Measurements from ENCODE around the gene PCSK7.

The PCSK7 gene

DNA sequence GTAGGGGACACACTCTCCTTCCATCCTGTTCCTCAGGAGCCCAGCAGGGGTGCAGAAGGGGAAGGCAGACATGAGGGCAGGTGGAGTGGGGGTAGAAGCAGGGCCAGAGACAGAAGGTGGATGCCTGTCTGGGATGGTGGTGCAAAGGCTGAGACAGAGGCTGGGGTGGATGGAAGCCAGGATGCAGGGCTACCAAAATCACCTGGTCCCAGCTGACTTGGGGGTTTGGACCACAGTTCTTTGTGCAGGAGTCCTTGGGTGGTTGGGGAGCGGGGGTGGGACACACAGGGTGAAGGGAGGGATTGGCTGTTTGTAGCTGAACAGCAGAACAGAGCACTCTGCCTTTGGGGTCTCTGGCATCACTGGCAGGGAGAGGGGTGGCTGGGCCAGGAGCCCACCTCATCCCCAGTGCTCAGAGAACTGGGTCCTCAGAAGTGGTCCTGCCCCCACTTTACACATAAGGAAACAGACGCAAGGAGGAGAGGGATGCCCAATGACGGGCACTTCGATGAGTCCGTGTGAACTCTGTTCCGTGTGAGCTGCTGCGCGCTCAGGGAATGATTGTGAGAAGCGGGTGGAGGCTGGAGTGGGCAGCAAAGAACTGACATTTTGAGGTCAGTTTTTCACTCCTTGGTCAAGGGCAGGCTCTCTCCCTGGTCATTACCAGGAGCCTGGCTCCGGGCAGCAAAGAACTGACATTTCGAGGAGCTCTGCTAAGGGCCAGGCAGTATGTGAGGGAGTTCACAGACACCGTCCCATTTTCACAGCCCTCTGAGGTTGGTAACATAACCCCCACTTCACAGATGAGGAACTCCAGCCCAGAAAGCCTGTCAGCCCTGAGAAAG, 30.8 kb downstream of the PCSK7 start (continued):
- no peak for TF ChIP-seq ZNF521 (tag by site-specific recombination; IDR thresholded peaks at IDR 0.05)
- TF ChIP-seq ZNF426 (tag by site-specific recombination; IDR thresholded peaks at IDR 0.05), result no peak

GRCh38 chr11:117199916-117200812, 31.7 kb downstream of the PCSK7 start:
- Histone ChIP-seq H3K4me1 (ENCODE audit: control insufficient read depth, insufficient read depth, low read length) (no peaks in the 10 kb centered on the region), H3K9me3 (ENCODE audit: control insufficient read depth, insufficient read depth, low read depth, low read length) (no peaks in the 10 kb centered on the region), H3K27ac (ENCODE audit: extremely low read depth, low read depth, low read length) (no peak overlapping the region), H3K4me3 (ENCODE audit: low read depth, low read length) (no peak overlapping the region), H3K36me3 (ENCODE audit: control insufficient read depth in 2 of 2, insufficient read depth in 1 of 2, low read length in 2 of 2) (peaks cover 0 to 28% of the 10 kb centered on the region in 2 experiments; a peak in 1 of 3 replicates)
- TF ChIP-seq, protein P1, sequence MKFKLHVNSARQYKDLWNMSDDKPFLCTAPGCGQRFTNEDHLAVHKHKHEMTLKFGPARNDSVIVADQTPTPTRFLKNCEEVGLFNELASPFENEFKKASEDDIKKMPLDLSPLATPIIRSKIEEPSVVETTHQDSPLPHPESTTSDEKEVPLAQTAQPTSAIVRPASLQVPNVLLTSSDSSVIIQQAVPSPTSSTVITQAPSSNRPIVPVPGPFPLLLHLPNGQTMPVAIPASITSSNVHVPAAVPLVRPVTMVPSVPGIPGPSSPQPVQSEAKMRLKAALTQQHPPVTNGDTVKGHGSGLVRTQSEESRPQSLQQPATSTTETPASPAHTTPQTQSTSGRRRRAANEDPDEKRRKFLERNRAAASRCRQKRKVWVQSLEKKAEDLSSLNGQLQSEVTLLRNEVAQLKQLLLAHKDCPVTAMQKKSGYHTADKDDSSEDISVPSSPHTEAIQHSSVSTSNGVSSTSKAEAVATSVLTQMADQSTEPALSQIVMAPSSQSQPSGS (tag by site-specific recombination; IDR thresholded peaks at IDR 0.05; ENCODE audit: low read depth), result no peak
- TF ChIP-seq PRDM1 (tag by site-specific recombination; IDR thresholded peaks at IDR 0.05) (no peak), ZNF394 (tag by site-specific recombination; IDR thresholded peaks at IDR 0.05; ENCODE audit: borderline replicate concordance) (no peak), ZNF112 (tag by site-specific recombination; IDR thresholded peaks at IDR 0.05) (no peak), GLIS1 (tag by site-specific recombination; IDR thresholded peaks at IDR 0.05) (peak; percentile 55), SETDB1 (IDR thresholded peaks at IDR 0.05; ENCODE audit: insufficient read length, low read length) (no peak), ZNF768 (tag by site-specific recombination; IDR thresholded peaks at IDR 0.05) (no peak), ZNF223 (tag by site-specific recombination; IDR thresholded peaks at IDR 0.05) (no peak)
- ChIA-PET POLR2A (interaction anchor here (1.1 to 1.8 kb wide), 2 partner anchors 22 kb away, joined by 3 to 5 read pairs; partner anchors contain the start of gene SIDT2), CTCF (interaction anchor here (0.7 to 1.6 kb wide), 2 partner anchors 19 to 147 kb away, joined by 3 to 9 read pairs; no protein-coding TSS in a partner anchor)

DNA sequence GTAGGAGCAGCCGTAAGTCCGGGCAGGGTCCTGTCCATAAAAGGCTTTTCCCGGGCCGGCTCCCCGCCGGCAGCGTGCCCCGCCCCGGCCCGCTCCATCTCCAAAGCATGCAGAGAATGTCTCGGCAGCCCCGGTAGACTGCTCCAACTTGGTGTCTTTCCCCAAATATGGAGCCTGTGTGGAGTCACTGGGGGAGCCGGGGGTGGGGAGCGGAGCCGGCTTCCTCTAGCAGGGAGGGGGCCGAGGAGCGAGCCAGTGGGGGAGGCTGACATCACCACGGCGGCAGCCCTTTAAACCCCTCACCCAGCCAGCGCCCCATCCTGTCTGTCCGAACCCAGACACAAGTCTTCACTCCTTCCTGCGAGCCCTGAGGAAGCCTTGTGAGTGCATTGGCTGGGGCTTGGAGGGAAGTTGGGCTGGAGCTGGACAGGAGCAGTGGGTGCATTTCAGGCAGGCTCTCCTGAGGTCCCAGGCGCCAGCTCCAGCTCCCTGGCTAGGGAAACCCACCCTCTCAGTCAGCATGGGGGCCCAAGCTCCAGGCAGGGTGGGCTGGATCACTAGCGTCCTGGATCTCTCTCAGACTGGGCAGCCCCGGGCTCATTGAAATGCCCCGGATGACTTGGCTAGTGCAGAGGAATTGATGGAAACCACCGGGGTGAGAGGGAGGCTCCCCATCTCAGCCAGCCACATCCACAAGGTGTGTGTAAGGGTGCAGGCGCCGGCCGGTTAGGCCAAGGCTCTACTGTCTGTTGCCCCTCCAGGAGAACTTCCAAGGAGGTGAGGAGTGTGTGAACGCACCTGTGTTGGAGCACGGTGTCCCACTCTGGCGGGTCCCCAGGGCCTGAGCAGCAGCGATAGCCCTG, 32.6 kb downstream of the PCSK7 start, which contains the start of gene TAGLN:
Gene TAGLN, plus strand, starts transcription at position 318 of the 863 bp plus-strand sequence. CDS start 3,644 bp downstream, outside the sequence.
- Histone ChIP-seq H3K9me3 (ENCODE audit: control insufficient read depth, insufficient read depth, low read depth, low read length) (no peaks in the 10 kb centered on the region), H3K36me3 (ENCODE audit: control insufficient read depth in 2 of 2, insufficient read depth in 1 of 2, low read length in 2 of 2) (peaks cover 0 to 23% of the 10 kb centered on the region in 2 experiments; a peak in 1 of 3 replicates), H3K27ac (ENCODE audit: extremely low read depth, low read depth, low read length) (no peak within 1 kb of the TSS), H3K4me3 (ENCODE audit: low read depth, low read length) (peak within 1 kb of the TSS; percentile 11; the same call in 1 of the 2 replicates), H3K4me1 (ENCODE audit: control insufficient read depth, insufficient read depth, low read length) (no peaks in the 10 kb centered on the region)
- POLR2A ChIA-PET, result interaction anchor here (1.8 kb wide), 1 partner anchor 21 kb away, joined by 5 read pairs; the partner anchor contains the start of gene SIDT2
- CTCF ChIA-PET, result interaction anchor here (0.7 to 1.6 kb wide), 6 partner anchors 18 to 268 kb away, joined by 3 to 9 read pairs (median 4); no protein-coding TSS in a partner anchor
- no peak for TF ChIP-seq ZNF169 (tag by site-specific recombination; IDR thresholded peaks at IDR 0.05)
- 0 out of 2 replicates have a peak, but pooled peaks have one; percentile 33 for TF ChIP-seq ZNF449 (tag by site-specific recombination; IDR thresholded peaks at IDR 0.05)
- peak; percentile 38; the same call in 1 of the 2 replicates for TF ChIP-seq GLIS2 (tag by site-specific recombination; IDR thresholded peaks at IDR 0.05)
- TF ChIP-seq ZNF398 (tag by site-specific recombination; IDR thresholded peaks at IDR 0.05), result peak; percentile 60
- TF ChIP-seq ZBTB6 (tag by site-specific recombination; IDR thresholded peaks at IDR 0.05), result 0 out of 2 replicates have a peak, but pooled peaks have one; percentile 28
- TF ChIP-seq, protein P2, sequence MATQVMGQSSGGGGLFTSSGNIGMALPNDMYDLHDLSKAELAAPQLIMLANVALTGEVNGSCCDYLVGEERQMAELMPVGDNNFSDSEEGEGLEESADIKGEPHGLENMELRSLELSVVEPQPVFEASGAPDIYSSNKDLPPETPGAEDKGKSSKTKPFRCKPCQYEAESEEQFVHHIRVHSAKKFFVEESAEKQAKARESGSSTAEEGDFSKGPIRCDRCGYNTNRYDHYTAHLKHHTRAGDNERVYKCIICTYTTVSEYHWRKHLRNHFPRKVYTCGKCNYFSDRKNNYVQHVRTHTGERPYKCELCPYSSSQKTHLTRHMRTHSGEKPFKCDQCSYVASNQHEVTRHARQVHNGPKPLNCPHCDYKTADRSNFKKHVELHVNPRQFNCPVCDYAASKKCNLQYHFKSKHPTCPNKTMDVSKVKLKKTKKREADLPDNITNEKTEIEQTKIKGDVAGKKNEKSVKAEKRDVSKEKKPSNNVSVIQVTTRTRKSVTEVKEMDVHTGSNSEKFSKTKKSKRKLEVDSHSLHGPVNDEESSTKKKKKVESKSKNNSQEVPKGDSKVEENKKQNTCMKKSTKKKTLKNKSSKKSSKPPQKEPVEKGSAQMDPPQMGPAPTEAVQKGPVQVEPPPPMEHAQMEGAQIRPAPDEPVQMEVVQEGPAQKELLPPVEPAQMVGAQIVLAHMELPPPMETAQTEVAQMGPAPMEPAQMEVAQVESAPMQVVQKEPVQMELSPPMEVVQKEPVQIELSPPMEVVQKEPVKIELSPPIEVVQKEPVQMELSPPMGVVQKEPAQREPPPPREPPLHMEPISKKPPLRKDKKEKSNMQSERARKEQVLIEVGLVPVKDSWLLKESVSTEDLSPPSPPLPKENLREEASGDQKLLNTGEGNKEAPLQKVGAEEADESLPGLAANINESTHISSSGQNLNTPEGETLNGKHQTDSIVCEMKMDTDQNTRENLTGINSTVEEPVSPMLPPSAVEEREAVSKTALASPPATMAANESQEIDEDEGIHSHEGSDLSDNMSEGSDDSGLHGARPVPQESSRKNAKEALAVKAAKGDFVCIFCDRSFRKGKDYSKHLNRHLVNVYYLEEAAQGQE (tag by site-specific recombination; IDR thresholded peaks at IDR 0.05), result no peak
- peak; percentile 40; the same call in 1 of the 2 replicates for TF ChIP-seq ZBTB20 (tag by site-specific recombination; IDR thresholded peaks at IDR 0.05)

Measured in HEK293 (cell line).